ENCODE data around the gene JAG1. TPM values are rescaled to one million over a fixed set of nuclear protein-coding genes. Genes with fewer than 3 reads are reported as not detected.
"Not testable (repeated sequence)": the region's sequence is repeated elsewhere in the genome, so short reads cannot be mapped to it uniquely, and the experiment has no call there.

Gene JAG1
- total RNA-seq, 2 experiments from 2014 or later = 0.13 to 0.15 TPM

GRCh38 chr20:10594296-10594868 lies 79.4 kb downstream of the JAG1 start:
- ChIA-PET POLR2A (no interaction called here), CTCF (no interaction called here)

GRCh38 chr20:10591946-10592521 lies 81.8 kb downstream of the JAG1 start:
- ChIA-PET POLR2A (no interaction called here), CTCF (interaction anchor here (0.6 kb wide), 1 partner anchor 36 kb away, joined by 6 read pairs; no protein-coding TSS in a partner anchor)

GRCh38 chr20:10590950-10591671 lies 82.7 kb downstream of the JAG1 start:
- ChIA-PET CTCF (no interaction called here), POLR2A (no interaction called here)

GRCh38 chr20:10590446-10590845 lies 83.4 kb downstream of the JAG1 start:
- POLR2A ChIA-PET, CTCF ChIA-PET: not testable (repeated sequence)

Other genes starting within 250 kb of the JAG1 start
- gene MKKS, start 239.8 kb downstream of the JAG1 start, total RNA-seq = 1 to 10 TPM; 6.5 to 6.6 TPM
- gene SLX4IP, start 238.7 kb downstream of the JAG1 start, total RNA-seq = 1 to 10 TPM; 6.1 to 7.0 TPM

Data from activated CD8-positive, alpha-beta memory T cell treated with anti-CD3 and anti-CD28 coated beads for 36 hours (primary cell).